GM13976 (cell line): ENCODE data around the gene TMEM131L.

Source experiments
- DNase-seq: peaks from one replicate; pipeline ENCODE4 v3.0.0; 2012; ENCODE audit warnings: low spot score
- in situ Hi-C: fragments of 300-500 bp; cut with MboI; formaldehyde crosslinking; loops from one replicate; pipeline ENCODE4 v1.12.0; 2022; ENCODE audit warnings: low sequenced_read_pairs, mixed read lengths, inconsistent platforms; ENCODE audit not compliant: unreplicated experiment
- TF ChIP-seq, protein P1 (sequence below): IDR thresholded peaks from 2 replicates; pipeline ENCODE4 v1.5.1; 2012; ENCODE audit warnings: borderline replicate concordance, mild to moderate bottlenecking; ENCODE audit not compliant: insufficient read depth; ENCODE audit errors: extremely low read depth, missing control alignments, control extremely low read depth

TMEM131L gene

DNA sequence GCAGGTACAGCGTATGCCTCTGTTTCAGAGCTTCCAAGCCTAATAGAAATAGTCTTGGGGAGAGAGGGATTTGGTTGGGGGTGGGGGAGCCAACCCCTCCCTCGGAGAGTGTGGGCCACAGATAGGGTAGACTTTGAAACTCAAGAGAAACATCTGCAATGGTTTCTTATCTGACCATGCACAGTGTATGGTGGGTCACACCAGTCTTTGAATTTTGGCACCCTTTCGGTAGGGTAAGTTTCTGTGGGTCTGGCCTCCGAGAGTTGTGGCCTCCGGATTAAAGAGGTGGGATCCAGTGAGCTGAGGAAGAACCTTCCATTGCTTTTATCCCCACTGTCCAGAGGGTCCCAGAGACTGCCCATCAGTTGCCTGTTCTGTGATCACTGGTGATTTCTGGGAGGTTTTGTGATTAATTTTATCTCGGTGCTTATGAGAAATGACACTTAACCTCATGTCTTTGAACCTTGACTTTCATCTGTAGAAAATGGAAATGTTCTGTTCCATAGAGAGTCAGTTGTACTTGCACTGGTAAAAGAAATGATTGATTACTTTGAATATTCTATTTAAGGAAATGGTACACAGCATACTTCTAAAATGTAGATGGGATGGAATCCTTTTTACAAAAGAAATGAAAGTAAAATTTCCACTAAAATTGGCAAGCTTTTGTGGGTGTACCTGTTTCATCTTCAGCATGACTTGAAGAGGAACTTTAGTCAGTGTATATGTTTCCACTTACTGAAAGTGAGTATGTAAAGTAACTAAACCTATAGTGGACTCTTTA lies 62.7 kb downstream of the TMEM131L start:
- TF ChIP-seq, protein P1, sequence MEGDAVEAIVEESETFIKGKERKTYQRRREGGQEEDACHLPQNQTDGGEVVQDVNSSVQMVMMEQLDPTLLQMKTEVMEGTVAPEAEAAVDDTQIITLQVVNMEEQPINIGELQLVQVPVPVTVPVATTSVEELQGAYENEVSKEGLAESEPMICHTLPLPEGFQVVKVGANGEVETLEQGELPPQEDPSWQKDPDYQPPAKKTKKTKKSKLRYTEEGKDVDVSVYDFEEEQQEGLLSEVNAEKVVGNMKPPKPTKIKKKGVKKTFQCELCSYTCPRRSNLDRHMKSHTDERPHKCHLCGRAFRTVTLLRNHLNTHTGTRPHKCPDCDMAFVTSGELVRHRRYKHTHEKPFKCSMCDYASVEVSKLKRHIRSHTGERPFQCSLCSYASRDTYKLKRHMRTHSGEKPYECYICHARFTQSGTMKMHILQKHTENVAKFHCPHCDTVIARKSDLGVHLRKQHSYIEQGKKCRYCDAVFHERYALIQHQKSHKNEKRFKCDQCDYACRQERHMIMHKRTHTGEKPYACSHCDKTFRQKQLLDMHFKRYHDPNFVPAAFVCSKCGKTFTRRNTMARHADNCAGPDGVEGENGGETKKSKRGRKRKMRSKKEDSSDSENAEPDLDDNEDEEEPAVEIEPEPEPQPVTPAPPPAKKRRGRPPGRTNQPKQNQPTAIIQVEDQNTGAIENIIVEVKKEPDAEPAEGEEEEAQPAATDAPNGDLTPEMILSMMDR, result no peak
- peak; percentile 39 for DNase-seq
- in situ Hi-C loops, result loop anchor here (10.0 kb wide), 1 partner anchor 94 kb away; no protein-coding TSS in a partner anchor

DNA sequence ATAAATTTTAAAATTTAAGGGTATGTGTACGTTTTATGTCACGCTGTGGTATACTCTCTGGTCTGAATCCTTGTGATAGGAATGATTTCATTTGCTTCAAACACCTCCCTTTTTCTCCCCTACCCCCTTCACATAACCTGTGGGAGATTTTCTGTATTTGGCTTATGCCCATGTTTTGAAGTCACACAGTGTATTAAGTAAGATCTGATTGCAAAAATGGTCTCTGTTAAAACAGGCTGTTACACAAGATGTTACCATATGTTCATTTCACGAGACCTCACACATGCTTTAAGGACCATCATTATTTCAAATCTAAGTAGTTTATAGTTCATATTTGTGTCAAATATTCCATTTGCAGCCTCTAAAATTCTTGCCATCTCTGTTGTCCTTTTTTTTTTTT lies 63.5 kb downstream of the TMEM131L start:
- in situ Hi-C loops, result loop anchor here (10.0 kb wide), 1 partner anchor 95 kb away; no protein-coding TSS in a partner anchor
- TF ChIP-seq, protein P1, result no peak
- DNase-seq, result no peak

DNA sequence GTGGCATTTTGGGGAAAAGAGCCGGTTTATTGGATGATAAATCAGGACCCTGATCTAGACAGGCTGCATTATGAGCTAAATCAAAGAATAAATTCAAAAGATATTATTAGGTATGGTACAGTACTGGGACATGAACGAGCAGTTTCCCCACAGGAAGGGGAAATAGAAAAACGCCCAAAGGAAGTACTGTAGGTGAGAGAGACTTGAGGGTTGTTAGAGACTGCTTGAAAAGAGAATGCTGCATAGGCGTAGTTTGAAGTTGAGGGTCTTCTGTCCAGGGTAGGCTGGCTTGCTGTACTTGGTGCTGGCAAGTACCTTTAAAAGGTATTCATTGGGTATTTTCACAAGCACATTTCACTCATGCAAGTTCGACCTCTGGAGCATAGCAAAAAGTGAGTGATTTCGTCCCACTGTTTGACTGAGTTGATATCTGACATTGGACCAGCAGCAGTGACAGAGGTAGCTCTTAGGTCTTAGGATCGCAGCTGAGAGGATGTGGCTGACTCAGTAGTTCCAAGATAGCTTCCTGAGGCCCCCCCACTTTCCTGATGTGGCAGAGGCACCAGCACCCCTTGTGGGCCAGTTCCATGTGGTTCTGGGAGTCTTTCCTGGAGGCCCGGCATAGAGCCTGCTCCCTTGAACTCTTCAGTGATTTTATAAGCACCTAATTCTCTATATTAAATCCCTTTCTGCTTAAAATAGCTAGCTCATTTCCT lies 64.3 kb downstream of the TMEM131L start:
- TF ChIP-seq, protein P1, result no peak
- DNase-seq, result no peak
- in situ Hi-C loops, result no loop called here

DNA sequence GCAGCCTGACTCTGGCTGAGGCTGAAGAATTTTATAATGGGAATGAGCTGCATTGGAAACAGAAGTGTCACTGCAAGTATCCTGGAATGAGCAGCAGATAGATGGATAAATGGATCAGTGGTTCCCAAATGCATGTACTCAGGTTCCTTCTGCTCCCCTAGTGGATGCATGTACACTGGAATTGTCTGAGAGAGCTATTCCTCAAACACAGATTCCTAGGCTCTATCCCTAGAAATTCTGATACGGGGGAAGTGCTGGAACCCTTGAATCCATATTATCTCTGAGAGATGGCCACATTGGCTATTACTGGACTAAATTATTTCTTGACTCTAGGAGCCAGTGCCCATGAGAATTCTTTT lies 64.8 kb downstream of the TMEM131L start:
- in situ Hi-C loops, result no loop called here
- TF ChIP-seq, protein P1, result no peak
- no peak for DNase-seq

DNA sequence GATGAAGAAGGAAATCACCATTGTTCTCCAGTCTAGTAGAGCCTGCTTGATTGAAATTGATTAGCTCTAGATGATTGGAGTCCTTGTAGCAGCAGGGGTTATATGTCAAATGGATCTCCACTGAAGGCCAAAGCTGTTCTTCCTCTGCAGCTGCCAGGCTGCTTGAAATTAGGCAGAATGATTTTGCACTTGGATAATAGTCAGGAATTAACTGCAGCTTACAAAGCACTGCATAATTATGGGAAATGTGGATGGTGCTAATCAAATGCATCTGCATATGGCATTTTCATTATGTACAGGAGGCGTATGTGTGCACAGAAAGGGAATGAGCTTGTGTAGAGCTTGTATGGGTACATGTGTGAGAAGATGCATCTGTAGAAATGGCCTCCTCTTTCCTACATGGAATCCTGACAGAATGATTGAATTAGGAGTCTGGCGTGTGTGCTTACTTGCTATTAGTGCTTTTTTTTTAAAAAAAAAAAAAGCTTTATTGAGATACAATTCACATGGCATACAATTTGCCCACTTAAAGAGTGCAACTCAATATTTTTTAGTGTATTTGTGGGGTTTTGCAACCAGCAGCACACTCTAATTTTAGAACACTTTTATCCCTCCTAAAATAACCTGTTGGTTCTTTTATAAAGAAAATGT lies 65.9 kb downstream of the TMEM131L start:
- DNase-seq, result no peak
- TF ChIP-seq, protein P1, result no peak
- in situ Hi-C loops, result no loop called here

DNA sequence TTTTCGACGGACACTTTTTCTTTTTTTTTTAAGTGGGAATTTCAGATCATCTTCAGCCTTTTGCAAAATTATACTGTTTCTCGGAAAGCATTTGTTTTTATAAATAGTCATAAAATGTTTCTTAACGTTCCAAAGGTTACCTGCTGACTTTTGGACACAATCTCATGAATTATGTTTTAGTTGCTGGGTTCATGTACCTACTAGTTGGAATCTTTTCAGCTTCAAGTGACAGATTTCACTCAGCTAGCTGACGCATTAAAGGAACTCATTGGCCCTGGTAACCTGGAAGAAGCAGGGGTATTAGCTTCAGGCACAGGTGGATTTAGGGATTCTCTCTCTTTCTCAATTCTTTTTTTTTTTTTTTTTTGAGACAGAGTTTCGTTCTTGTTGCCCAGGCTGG lies 66.5 kb downstream of the TMEM131L start:
- in situ Hi-C loops, result no loop called here
- TF ChIP-seq, protein P1, result no peak
- no peak for DNase-seq
